HG03103 (cell line): ENCODE data around the gene VDR.

Experiments used
- ATAC-seq: cut with Tn5 transposase; IDR thresholded peaks from one replicate; pipeline ENCODE4 v1.9.1; 2021; ENCODE audit warnings: low read depth; ENCODE audit not compliant: unreplicated experiment

Gene VDR

DNA sequence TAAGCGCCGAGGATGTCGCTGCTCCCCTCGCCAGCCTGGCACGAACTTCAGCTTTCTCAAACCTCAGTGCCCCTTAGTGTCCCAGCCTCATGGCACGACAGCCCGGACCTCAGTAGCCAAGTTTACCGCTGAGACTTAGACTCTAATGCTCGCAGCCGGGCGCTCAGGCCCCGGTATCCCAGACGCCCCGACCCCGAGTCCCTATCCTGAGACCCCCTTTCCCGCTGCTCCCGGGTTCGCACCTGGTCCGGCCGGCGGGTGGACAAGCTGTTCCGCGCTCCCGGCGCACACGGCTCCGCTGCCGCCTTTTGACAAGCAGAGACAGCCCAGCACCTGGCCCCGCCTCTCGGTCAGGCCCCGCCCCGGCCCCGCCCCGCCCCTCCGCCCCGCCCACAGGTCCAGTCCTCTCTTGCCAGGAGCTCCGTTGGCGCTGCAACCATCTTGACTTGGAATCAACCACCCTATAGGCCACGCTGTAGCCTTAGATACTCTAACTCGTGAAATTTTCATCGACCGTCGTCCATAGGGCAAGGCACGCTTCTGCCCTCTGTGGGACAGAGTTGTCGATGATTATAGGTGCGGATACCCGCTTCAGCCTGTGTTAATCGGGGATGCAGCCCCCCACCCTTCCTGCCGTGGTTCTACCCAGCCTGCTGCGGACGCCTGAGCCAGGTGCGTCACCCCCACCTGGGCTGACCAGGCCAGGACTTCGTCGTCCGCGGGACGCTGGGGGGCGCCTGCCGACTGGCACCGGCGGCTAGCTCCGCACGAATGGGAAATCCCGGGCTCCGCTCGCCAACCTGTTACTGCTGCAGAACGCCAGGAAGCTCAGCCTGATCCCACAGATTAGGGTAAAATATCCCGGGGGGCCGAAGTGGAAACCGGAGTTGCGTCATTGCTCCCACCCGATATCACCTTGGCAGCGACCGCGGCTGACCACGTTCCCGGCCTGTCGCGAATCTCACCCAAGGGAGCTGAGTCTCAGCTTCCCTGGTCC, at the start of gene VDR:
Gene VDR (minus strand): TSS at position 282 of the 997 bp plus-strand sequence. CDS start 25,881 bp downstream, outside the sequence.
- ATAC-seq, result no peak

DNA sequence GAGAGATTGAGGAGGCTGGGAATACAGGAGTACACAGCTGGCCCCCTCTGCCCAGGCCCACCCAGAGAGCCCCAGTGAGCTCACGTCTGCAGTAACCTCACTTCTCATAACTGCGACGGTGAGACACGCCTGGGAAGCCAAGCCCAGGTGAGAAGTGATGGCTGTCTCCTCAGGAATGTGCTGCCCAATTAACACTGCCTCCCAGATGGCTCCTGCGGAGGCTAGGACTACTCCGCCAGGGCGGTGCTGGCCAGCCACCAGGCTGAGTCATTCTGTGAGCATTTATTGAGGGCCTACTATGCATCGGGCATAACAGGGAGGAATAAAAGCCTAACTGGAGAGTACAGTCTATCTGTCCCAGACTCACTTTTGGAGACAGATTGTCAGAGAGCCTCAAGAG, 49.3 kb upstream of the VDR start:
- no peak for ATAC-seq

GRCh38 chr12:47950856-47951468, 46.2 kb upstream of the VDR start:
- ATAC-seq, result no peak

- ATAC-seq, result no peak
Measured at GRCh38 chr12:47949441-47950341, 44.9 kb upstream of the VDR start.

DNA sequence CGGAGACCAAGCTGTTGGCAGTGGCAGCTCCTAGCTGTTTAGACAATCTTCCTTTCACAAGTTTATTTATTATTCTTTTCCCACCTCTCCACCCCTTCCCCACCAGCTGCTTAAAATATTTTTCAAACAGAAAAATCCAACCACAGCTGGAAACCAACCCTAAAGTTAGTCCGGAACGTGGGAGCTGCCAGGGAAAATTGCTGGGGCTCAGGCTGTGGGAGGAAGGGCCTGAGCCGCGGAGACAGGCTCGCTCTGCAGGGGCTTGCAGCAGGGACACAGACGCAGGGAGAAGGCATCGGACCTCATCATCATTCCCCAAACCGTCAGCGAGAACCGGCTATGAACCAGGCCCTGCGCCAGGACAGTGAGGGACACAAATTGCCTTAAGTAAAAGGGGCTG, 42.5 kb upstream of the VDR start:
- no peak for ATAC-seq

- ATAC-seq, result no peak
Measured at GRCh38 chr12:47946413-47947323, 41.9 kb upstream of the VDR start.

DNA sequence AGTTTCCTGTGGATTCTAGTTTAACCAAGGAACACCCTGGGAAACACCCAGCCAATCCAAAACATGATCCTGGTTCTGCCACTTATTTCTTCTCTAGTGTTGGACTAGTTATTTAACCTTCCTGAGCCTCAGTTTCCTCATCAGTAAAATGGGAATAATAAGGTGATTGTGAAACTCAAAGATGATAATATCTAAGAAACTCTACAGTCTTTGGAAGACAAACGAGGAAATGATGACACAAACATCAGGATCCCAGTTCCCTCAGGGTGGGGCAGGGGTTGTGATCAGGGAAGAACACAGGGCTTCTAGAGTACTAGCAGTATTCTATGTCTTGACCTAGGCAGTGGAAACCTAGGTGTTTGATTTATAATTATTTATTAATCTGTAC, 40.5 kb upstream of the VDR start:
- ATAC-seq, result no peak

GRCh38 chr12:47944685-47945340, 40.0 kb upstream of the VDR start:
- no peak for ATAC-seq

DNA sequence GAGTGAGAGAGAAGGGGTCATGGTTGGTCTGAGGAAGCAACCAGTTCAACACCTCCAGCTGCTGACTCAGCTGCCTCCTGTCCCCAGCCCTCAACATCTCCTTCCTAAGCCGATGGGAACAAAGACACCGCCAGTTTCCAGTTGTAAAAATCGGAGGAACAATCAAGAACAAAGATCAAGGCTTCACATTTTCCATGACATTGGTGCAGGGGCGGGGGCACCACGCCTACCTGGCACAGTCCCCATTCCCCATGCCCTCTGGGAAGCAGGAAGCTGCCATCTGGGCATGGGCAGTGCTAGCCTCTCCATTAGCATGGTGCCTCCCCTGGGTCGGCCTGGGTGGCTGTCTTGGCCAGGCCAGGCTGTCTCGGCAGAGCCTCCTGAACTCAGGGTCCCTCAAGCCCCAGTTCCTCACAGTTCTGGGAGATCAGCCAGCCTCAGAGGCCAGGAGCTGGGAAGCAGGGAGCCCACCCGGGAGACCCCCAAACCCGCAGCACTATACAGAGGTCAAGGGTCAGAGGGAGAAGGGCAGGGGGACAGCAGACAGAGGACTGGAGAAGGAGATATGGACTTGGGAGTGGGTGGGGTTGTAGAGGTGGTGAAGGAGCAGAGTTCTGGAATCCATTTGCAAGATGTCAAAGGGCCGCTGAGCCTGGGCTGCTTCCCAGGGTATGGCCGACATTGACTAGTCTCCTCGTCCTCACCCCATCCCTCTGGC, 39.0 kb upstream of the VDR start:
- no peak for ATAC-seq

GRCh38 chr12:47942614-47943225, 37.9 kb upstream of the VDR start:
- no peak for ATAC-seq

GRCh38 chr12:47941871-47942613, 37.2 kb upstream of the VDR start:
- no peak for ATAC-seq

DNA sequence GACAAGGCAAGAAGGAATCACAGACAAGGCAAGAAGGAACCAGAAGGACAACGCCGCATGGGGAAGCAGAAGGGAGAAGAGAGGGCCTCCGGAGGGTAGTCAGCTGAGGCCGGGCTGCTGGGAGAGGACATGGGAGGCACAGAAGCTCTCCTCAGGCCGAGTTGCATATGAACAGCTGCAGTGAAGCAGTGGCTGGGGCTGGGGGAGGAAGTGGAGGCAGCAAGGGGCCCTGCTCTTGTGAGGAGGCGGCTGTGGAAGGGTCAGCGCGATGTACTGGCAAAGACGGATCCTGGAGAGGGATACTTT, 36.6 kb upstream of the VDR start:
- ATAC-seq, result no peak

DNA sequence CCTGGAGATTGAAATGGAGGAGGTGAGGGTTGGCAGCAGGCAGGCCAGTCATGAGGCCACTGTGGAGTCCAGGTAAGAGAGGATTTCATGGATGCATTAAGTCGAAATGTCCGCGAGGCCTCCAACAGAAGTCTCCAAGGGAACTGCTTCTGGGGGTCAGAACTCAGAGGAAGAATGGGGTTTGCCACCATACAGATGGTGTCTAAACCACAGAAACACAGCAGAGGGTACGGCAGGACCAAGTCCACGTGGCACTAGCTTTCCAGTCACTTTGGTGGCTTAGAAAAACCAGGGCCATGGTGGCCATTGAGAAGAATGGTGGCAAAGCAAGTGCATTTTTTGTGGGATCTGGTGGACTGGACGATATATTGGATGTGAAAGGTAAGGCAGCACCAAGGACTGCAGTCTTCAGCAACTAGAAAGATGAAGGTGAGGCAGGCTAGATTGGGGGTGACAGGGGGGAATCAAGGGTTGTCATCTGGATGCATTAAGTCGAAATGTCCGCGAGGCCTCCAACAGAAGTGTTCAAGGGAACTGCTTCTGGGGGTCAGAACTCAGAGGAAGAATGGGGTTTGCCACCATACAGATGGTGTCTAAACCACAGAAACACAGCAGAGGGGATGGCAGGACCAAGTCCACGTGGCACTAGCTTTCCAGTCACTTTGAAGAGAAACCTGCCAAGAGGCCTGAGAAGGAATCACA, 36.1 kb upstream of the VDR start:
- ATAC-seq, result no peak

DNA sequence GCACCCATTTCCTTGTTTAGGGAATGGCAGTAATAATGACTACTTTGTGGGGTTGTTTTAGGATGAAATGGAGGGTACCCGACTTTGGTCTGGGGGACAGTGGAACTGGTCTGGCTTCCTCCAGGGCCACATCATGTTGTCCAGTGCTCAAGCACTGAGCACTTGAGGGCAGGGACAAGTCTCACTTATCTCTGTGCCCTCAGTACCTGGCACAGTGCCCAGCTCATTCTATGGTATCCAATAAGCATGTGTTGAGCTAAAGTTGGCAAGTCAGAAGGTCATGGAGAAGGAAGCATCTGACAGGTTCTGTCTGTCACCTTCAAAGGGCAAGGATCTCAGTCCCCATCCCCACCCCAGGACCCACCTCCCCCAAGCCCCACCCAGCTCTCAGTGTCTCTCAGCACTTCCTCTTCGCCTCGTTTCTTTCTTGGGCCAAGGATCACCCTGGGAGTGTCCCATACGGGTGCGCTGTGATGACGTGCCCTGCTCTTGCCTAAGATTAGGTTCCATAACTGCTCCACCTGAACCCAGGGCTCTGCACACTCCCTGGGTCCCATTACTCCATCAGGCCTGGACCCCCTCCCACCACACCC, 34.3 kb upstream of the VDR start:
- ATAC-seq, result no peak

- ATAC-seq, result no peak
Measured at GRCh38 chr12:47938594-47938993, 33.8 kb upstream of the VDR start.

- no peak for ATAC-seq
Measured at GRCh38 chr12:47938093-47938492, 33.3 kb upstream of the VDR start.

- no peak for ATAC-seq
Measured at GRCh38 chr12:47935184-47935583, 30.4 kb upstream of the VDR start.
